Thoracic aorta (tissue), 2 donors: ENCODE data around the gene SYMPK. TPM values are rescaled to one million over a fixed set of nuclear protein-coding genes. Genes with fewer than 3 reads are reported as not detected.

Experiments
- ATAC-seq: fragments of 150-250 bp; one replicate; pipeline ENCODE4 v1.8.0; 2017; ENCODE audit warnings: low read depth; ENCODE audit not compliant: insufficient number of reproducible peaks, low FRiP score
- DNase-seq: peaks from one replicate; pipeline ENCODE4 v3.0.0-alpha.2; 2020; ENCODE audit warnings: low spot score
- H3K27ac ChIP-seq, 2 donors: fragments of 200-600 bp; sonication (generic); 1 replicate in 1 of 2; 2 replicates in 1 of 2; pipeline ENCODE4 v1.5.1; 2016; ENCODE audit warnings: mild to moderate bottlenecking in 2 of 2, moderate library complexity in 2 of 2
- H3K27me3 ChIP-seq: fragments of 200-600 bp; sonication (generic); replicated peaks from 2 replicates; pipeline ENCODE4 v1.6.0; 2016; ENCODE audit warnings: mild to moderate bottlenecking; ENCODE audit not compliant: insufficient read depth
- H3K36me3 ChIP-seq: fragments of 200-600 bp; sonication (generic); one replicate; pipeline ENCODE4 v1.5.1; 2016
- H3K4me1 ChIP-seq, 2 donors: fragments of 200-600 bp; sonication (generic); 1 replicate in 1 of 2; 2 replicates in 1 of 2; pipeline versions ENCODE4 v1.5.1 to v1.6.0; 2016; ENCODE audit warnings: low read depth in 2 of 2, mild to moderate bottlenecking in 1 of 2; ENCODE audit not compliant: control insufficient read depth in 1 of 2
- H3K4me3 ChIP-seq: fragments of 200-600 bp; sonication (generic); 2 replicates; pipeline ENCODE4 v1.5.1; 2016; ENCODE audit warnings: mild to moderate bottlenecking
- H3K9me3 ChIP-seq: fragments of 200-600 bp; sonication (generic); 2 replicates; pipeline ENCODE4 v1.5.1; 2016
- total RNA-seq, 2 donors: library from RNA; depleted of rRNA; stranded (reverse); fragments of >200 nt; gene quantifications; one replicate each; pipeline versions ENCODE4 v1.1.0 to v1.2.3, GENCODE V29; 2016
- TF ChIP-seq, protein P1 (sequence below): fragments of 200-600 bp; sonication (generic); IDR thresholded peaks from one replicate; pipeline ENCODE4 v1.5.1; 2019; ENCODE audit warnings: antibody characterized with exemption

The SYMPK gene
- total RNA-seq, 2 donors from 2014 or later = 48.8 to 84.7 TPM

DNA sequence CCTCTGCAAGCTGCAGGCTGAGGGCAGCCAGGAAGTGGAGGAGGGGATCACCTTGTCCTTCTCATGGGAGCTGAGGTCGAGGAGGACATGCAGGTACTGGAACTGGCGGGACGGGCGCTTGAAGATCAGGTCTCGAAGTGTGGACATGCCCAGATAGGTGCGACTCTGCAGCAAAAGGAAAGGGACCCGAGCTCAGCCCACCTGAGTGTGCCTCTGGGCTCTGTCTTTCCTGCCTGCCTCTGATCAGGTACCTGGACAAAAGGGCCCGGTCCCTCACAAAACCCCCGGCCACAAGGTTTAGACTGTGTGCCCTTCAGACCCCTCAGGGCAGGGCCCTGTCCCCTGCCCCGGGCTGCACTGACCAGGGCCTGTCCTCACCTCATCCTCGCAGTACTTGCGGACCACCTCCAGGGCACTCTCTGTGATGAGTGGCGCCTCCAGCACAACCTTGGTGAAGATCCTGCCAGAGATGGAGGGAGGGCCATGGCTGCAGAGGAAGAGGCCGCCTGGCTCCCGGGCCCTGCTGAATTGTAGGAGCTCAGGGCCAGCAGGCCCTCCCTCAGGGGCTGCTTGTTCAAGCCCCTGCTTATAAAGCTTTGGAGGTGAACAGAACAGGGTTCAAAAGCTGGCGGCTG lies 35.4 kb downstream of the SYMPK start:
- Histone ChIP-seq H3K27ac (no peak overlapping the region), H3K4me1 (no peaks in the 10 kb centered on the region), H3K27me3 (no peaks in the 10 kb centered on the region), H3K4me3 (no peak overlapping the region), H3K36me3 (peaks cover 90% of the 10 kb centered on the region), H3K9me3 (no peaks in the 10 kb centered on the region)
- DNase-seq = no peak
- TF ChIP-seq, protein P1, sequence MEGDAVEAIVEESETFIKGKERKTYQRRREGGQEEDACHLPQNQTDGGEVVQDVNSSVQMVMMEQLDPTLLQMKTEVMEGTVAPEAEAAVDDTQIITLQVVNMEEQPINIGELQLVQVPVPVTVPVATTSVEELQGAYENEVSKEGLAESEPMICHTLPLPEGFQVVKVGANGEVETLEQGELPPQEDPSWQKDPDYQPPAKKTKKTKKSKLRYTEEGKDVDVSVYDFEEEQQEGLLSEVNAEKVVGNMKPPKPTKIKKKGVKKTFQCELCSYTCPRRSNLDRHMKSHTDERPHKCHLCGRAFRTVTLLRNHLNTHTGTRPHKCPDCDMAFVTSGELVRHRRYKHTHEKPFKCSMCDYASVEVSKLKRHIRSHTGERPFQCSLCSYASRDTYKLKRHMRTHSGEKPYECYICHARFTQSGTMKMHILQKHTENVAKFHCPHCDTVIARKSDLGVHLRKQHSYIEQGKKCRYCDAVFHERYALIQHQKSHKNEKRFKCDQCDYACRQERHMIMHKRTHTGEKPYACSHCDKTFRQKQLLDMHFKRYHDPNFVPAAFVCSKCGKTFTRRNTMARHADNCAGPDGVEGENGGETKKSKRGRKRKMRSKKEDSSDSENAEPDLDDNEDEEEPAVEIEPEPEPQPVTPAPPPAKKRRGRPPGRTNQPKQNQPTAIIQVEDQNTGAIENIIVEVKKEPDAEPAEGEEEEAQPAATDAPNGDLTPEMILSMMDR = no peak
- no peak for ATAC-seq

DNA sequence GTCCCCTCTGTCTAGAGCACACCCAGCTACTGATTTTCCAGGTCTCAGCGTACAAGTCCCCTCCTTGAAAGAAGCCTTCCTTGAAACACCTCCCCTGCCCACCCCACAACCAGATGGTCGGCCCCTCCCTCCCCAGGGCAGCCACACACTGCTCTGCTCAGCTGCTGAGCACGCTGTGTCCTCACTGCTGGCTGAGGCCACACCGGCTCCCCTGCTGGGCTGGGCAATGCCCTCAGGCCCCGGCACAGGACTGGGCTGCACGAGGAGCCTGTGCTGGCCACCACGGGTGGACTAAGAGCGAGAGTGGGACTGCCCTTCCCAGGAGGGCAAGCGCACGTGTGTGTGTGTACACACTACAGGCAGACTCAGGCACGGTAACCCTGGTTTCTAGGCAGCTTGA lies 36.0 kb downstream of the SYMPK start:
- ATAC-seq = no peak
- Histone ChIP-seq H3K4me1 (no peaks in the 10 kb centered on the region), H3K36me3 (peaks cover 89% of the 10 kb centered on the region)

DNA sequence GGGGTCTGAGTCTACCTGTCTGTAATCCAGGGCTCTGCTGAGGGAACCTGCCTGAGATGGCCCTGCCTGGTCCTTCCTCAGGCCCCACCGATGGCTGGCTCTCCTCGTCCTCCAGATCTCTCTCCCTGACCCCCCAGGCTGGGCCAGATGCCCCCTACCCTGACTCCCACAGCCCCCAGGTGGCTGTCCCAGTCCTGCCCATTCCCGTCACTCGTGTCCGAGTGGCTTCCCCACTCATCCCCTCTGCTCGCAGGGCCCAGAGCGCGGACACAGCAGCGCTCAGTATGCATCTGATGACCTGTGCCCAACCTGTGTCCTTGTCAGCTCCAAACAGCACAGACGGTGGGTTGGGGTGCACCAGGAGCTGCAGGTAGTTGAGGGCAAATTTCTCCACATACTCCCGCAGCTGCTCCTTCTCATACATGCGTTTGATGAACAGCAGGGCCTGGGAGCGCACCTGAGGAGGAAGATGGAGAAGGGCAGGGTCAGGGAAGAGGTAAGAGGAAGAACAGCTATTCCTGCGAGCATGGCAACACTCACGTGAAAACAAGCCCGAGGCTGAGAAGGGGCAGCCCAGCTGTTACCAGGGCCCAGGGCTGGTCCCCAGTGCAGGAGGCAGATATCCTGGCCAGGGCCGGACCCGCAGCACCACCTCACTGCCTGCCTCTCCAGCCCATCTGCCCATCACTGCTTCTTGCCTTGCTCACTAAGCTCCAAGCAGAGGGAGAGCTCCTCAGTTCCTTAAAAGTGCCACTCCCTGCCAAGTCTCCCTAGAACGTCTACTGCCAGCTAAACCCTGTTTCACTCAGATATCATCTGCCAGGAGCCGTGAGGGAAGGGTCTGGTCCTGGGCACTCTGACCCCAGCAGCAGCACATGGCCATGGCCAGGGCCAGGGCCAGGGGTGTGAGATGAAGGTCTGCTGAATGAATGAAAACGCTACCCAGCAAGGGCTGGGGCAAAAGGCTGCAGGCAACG lies 36.7 kb downstream of the SYMPK start:
- Histone ChIP-seq H3K4me1 (no peaks in the 10 kb centered on the region), H3K9me3 (no peaks in the 10 kb centered on the region), H3K27ac (no peak overlapping the region), H3K4me3 (no peak overlapping the region), H3K27me3 (no peaks in the 10 kb centered on the region), H3K36me3 (peaks cover 82% of the 10 kb centered on the region)
- TF ChIP-seq, protein P1 = no peak
- DNase-seq (no peak), ATAC-seq (no peak)

More for the DNA sequence above, 36.0 kb downstream of the SYMPK start:
- Histone ChIP-seq H3K27ac (no peak overlapping the region), H3K9me3 (no peaks in the 10 kb centered on the region), H3K27me3 (no peaks in the 10 kb centered on the region), H3K4me3 (no peak overlapping the region)
- TF ChIP-seq, protein P1 = no peak
- no peak for DNase-seq

DNA sequence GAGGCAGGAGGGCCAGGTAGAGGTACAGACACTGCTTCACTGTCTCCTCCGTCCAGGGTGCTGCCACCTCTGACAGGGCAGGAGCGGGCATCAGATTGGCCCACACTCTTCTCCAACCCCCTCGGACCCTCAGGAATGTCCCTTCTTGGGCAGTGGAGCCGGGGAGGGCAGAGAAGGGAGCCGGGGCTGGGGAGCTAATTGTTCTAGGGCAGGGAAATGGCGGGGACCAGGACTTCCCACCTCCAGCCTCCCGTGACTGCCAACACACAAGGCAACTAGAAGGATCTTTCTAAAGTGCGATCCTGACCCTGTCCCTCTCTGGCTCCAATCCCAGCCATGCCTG lies 37.7 kb downstream of the SYMPK start:
- Histone ChIP-seq H3K9me3 (no peaks in the 10 kb centered on the region), H3K27ac (no peak overlapping the region), H3K4me3 (no peak overlapping the region), H3K4me1 (no peaks in the 10 kb centered on the region), H3K36me3 (peaks cover 81% of the 10 kb centered on the region), H3K27me3 (no peaks in the 10 kb centered on the region)
- DNase-seq = no peak
- TF ChIP-seq, protein P1 = no peak
- ATAC-seq = no peak

DNA sequence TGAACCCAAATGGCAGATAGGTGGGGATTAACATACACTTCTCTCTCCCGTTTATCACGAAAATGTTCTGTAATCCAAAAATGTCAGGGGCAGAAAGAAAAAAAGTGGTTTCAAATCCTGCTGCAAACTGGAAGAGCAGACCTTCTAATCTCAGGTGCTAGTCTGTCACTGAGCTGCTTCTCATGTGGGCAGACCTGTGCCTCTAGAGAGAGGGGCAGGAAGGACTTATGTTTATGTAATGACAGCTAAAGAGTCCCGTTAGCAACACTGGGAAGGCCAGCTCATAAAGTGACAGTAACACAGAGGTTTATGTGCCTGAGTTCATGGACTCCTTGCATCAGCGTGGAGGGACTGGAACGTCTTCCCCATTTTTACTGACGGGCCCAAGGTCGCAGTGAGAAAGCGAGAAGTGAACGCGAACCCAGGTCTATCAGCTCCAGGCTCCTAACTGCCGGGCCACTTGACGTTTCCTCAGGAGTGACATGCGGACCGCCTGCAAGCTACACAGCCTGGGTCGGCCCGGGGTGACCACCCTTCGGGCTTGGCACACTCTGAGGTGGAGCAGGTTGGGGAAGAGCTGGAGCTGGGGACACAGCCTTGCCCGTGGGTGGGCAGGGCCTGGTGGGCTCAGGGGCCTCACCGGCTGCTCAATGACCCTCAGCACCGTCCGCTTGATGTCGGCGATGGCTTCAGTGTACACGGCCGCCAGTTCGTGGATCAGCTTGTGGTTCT lies 38.2 kb downstream of the SYMPK start:
- Histone ChIP-seq H3K4me3 (no peak overlapping the region), H3K27me3 (no peaks in the 10 kb centered on the region), H3K9me3 (no peaks in the 10 kb centered on the region), H3K27ac (no peak overlapping the region), H3K4me1 (no peaks in the 10 kb centered on the region), H3K36me3 (peaks cover 75% of the 10 kb centered on the region)
- TF ChIP-seq, protein P1 = no peak
- no peak for DNase-seq
- no peak for ATAC-seq
